GM12878 (cell line): Measurements from ENCODE around the gene NAV2. TPM values are rescaled to one million over a fixed set of nuclear protein-coding genes. Genes with fewer than 3 reads are reported as not detected.

Experiments
- ATAC-seq: fragments of 200-7000 bp; cut with Tn5 transposase; 3 replicates; pipeline ENCODE4 v1.9.1; 2020; ENCODE audit warnings: mild to moderate bottlenecking, moderate library complexity
- BruUV-seq: library from RNA; stranded (reverse); fragments of 400-500 nt; replicated peaks from 2 replicates; lab custom pipeline; 2021; lab: Mats Ljungman, UMichigan
- CTCF ChIA-PET: fragments of 300-600 bp; sonication (Branson Sonifier 250); formaldehyde crosslinking; extraction: SDS; loops from one replicate; lab custom pipeline; 2021; ENCODE audit warnings: inconsistent platforms; lab: Yijun Ruan, JAX
- POLR2A ChIA-PET: fragments of 350-600 bp; formaldehyde crosslinking; extraction: SDS; loops from one replicate; lab custom pipeline; 2021; ENCODE audit warnings: inconsistent platforms; lab: Charles Lee
- RAD21 ChIA-PET: fragments of 300-600 bp; sonication (Branson Sonifier 250); formaldehyde crosslinking; loops from one replicate; lab custom pipeline; 2023; ENCODE audit warnings: antibody characterized with exemption; ENCODE audit not compliant: unreplicated experiment; lab: Charles Lee
- SMC1A ChIA-PET: fragments of 300-600 bp; sonication (Branson Sonifier 250); formaldehyde crosslinking; loops from one replicate; lab custom pipeline; 2023; ENCODE audit not compliant: unreplicated experiment, uncharacterized antibody; lab: Charles Lee
- DNase-seq: peaks from one replicate; pipeline ENCODE4 v3.0.0-alpha.2; 2011; ENCODE audit warnings: low read depth, low spot score
- FAIRE-seq: peaks from 3 replicates; lab custom pipeline; 2011; peaks lifted over from hg19 to GRCh38; lab: Jason Lieb, UNC
- H2AFZ ChIP-seq: 2 replicates; pipeline ENCODE4 v1.6.0; 2011; ENCODE audit warnings: low read depth, low read length, control low read depth; ENCODE audit not compliant: control insufficient read depth
- H3K27ac ChIP-seq: 2 replicates; pipeline ENCODE4 v1.5.1; 2011; ENCODE audit warnings: control low read depth; ENCODE audit not compliant: control insufficient read depth, insufficient read depth
- H3K27me3 ChIP-seq, 2 experiments: replicated peaks in 1 of 2; 2 replicates each; pipeline versions ENCODE4 v1.6.0 to v1.6.1; 2011; ENCODE audit warnings: low read length in 1 of 2; ENCODE audit not compliant: control insufficient read depth in 2 of 2, insufficient read depth in 2 of 2
- H3K36me3 ChIP-seq, 2 experiments: 2 replicates each; pipeline ENCODE4 v1.5.1; 2011; ENCODE audit warnings: low read length in 1 of 2; ENCODE audit not compliant: control insufficient read depth in 2 of 2, insufficient read depth in 2 of 2
- H3K4me1 ChIP-seq: 2 replicates; pipeline ENCODE4 v1.6.1; 2011; ENCODE audit warnings: mild to moderate bottlenecking, low read length, moderate library complexity, mixed read lengths; ENCODE audit not compliant: control insufficient read depth, insufficient read depth
- H3K4me2 ChIP-seq: 2 replicates; pipeline ENCODE4 v1.6.0; 2011; ENCODE audit warnings: control low read depth; ENCODE audit not compliant: control insufficient read depth, insufficient read depth
- H3K4me3 ChIP-seq: fragments of 200-600 bp; sonication (generic); 2 replicates; pipeline ENCODE4 v1.5.1; 2016
- H3K79me2 ChIP-seq: 2 replicates; pipeline ENCODE4 v1.6.0; 2011; ENCODE audit warnings: low read length; ENCODE audit not compliant: control insufficient read depth, insufficient read depth
- H3K9ac ChIP-seq: 2 replicates; pipeline ENCODE4 v1.8.0; 2011; ENCODE audit warnings: low read length, control low read depth, mixed read lengths; ENCODE audit not compliant: control insufficient read depth, insufficient read depth
- H3K9me3 ChIP-seq: replicated peaks from 3 replicates; pipeline ENCODE4 v1.5.1; 2011; ENCODE audit warnings: mild to moderate bottlenecking, low read length; ENCODE audit not compliant: control insufficient read depth, insufficient read depth
- H4K20me1 ChIP-seq: 2 replicates; pipeline ENCODE4 v1.6.0; 2011; ENCODE audit not compliant: control insufficient read depth, insufficient read depth
- HDGF ChIP-seq: fragments of 450-650 bp; IDR thresholded peaks from 2 replicates; pipeline ENCODE4 v1.6.1; 2016; ENCODE audit warnings: antibody characterized with exemption
- IRF4 ChIP-seq: IDR thresholded peaks from 2 replicates; pipeline ENCODE4 v1.6.1; 2011; ENCODE audit warnings: low read depth, low read length
- IRF5 ChIP-seq: fragments of 450-650 bp; IDR thresholded peaks from 2 replicates; pipeline ENCODE4 v1.6.1; 2017; ENCODE audit warnings: borderline replicate concordance
- MYC ChIP-seq: IDR thresholded peaks from 2 replicates; pipeline ENCODE4 v1.6.1; 2011; ENCODE audit warnings: mild to moderate bottlenecking, low read length, moderate library complexity, inconsistent platforms; ENCODE audit not compliant: insufficient read depth, insufficient replicate concordance, insufficient read length, severe bottlenecking
- ZBTB4 ChIP-seq: fragments of 450-650 bp; formaldehyde crosslinking; IDR thresholded peaks from 2 replicates; pipeline ENCODE4 v1.4.0; 2022; ENCODE audit warnings: mild to moderate bottlenecking, moderate library complexity
- WGBS: methylation state at CpG from one replicate; pipeline ENCODE4 v1.1.6; 2016; ENCODE audit warnings: low lambda C conversion rate; ENCODE audit not compliant: insufficient replicate concordance, insufficient coverage; ENCODE audit errors: missing lambda C conversion rate; 5-methylcytosine and 5-hydroxymethylcytosine counted together
- in situ Hi-C: fragments of 300-500 bp; cut with MboI; formaldehyde crosslinking; loops from 9 replicates; pipeline ENCODE4 v1.14.3; 2018; ENCODE audit warnings: mixed read lengths
- intact Hi-C: fragments of 100-400 bp; cut with micrococcal nuclease; formaldehyde crosslinking; loops from one replicate; pipeline ENCODE4 v1.14.2; 2022; ENCODE audit not compliant: unreplicated experiment
- polyA plus RNA-seq, 11 experiments: library from polyadenylated mRNA; depleted of rRNA in 4 of 11; unstranded in 6 of 11; stranded (reverse) in 5 of 11; fragments of >200 nt; fragmentation: Nextera tagmentation in 4 of 11; fragmentation: Illumina TruSeq in 1 of 11; extraction: Ambion mirVana in 4 of 11; extraction: Trizol in 1 of 11; gene quantifications; 1 replicate in 1 of 11; 2 replicates in 10 of 11; pipeline versions ENCODE4 v1.2.1 to v1.2.3, GENCODE V29; 2011 to 2016; ENCODE audit warnings: inconsistent platforms in 2 of 11, missing spikeins in 2 of 11, low read depth in 1 of 11
- total RNA-seq, 4 experiments: library from RNA; depleted of rRNA in 3 of 4; stranded (reverse); fragments of >200 nt in 3 of 4; fragmentation: Illumina TruSeq in 1 of 4; extraction: Trizol in 1 of 4; gene quantifications; 2 replicates each; pipeline versions ENCODE4 v1.2.1 to v1.2.3, GENCODE V29; 2013 to 2021

Gene NAV2
- total and polyA plus RNA-seq, 10 of the 15 experiments (the other 5 are each of a cell fraction or from before 2014, with no cell fraction given) = 0.35 to 6.1 (median 1.1) TPM

- intact Hi-C loops = no loop called here
Measured at GRCh38 chr11:19913893-19914249, 201.2 kb downstream of the NAV2 start.

More at GRCh38 chr11:19913893-19914249, 201.2 kb downstream of the NAV2 start:
- Histone ChIP-seq H3K27ac (no peak overlapping the region), H3K4me1 (no peaks in the 10 kb centered on the region), H3K9me3 (no peaks in the 10 kb centered on the region), H3K9ac (no peak overlapping the region), H3K79me2 (no peaks in the 10 kb centered on the region), H3K36me3 (no peaks in the 10 kb centered on the region), H3K4me3 (no peak overlapping the region), H3K4me2 (no peak overlapping the region), H4K20me1 (no peaks in the 10 kb centered on the region), H3K27me3 (peaks cover 0 to 3% of the 10 kb centered on the region in 2 experiments; a peak in 1 of 4 replicates), H2AFZ (no peak overlapping the region)
- ATAC-seq = no peak
- SMC1A ChIA-PET = no interaction called here
- WGBS = 13% methylated on average over 3 of the region's 3 CpGs
- no peak for TF ChIP-seq HDGF
- TF ChIP-seq ZBTB4 = no peak
- TF ChIP-seq MYC = no peak
- TF ChIP-seq IRF4 = no peak
- TF ChIP-seq IRF5 = no peak
- RAD21 ChIA-PET = no interaction called here
- CTCF ChIA-PET = interaction anchor here (1.0 to 3.4 kb wide), 2 partner anchors 10 to 37 kb away, joined by 3 to 14 read pairs; no protein-coding TSS in a partner anchor
- POLR2A ChIA-PET = no interaction called here
- FAIRE-seq = no peak
- in situ Hi-C loops = no loop called here
- DNase-seq = no peak
- BruUV-seq = no TSS peak
